Lower leg skin (tissue), 3 donors: ENCODE data around the gene QSER1.

ENCODE experiments used
- CTCF ChIP-seq, 3 donors: fragments of 450-650 bp; IDR thresholded peaks; one replicate each; pipeline ENCODE4 v1.5.1; 2016; ENCODE audit warnings: antibody characterized with exemption in 3 of 3, mild to moderate bottlenecking in 3 of 3, moderate library complexity in 2 of 3
- POLR2A ChIP-seq, 2 donors: fragments of 450-650 bp; IDR thresholded peaks; one replicate each; pipeline ENCODE4 v1.6.1; 2016 to 2017; ENCODE audit warnings: antibody characterized with exemption in 2 of 2, mild to moderate bottlenecking in 1 of 2, moderate library complexity in 1 of 2

GRCh38 chr11:33028537-33028914, 135.9 kb downstream of the QSER1 start:
- TF ChIP-seq CTCF (IDR thresholded peaks at IDR 0.05) (no peak), POLR2A (IDR thresholded peaks at IDR 0.05) (no peak)
